BE2C (cell line): ENCODE results near the gene NGEF.

Experiments used
- DNase-seq: peaks from one replicate; pipeline ENCODE4 v3.0.0-alpha.2; 2020
- H3K27me3 ChIP-seq: fragments of 250-450 bp; sonication (Bioruptor Pico); 2 replicates; pipeline ENCODE4 v1.5.1; 2020; ENCODE audit warnings: mild to moderate bottlenecking
- H3K36me3 ChIP-seq: fragments of 250-450 bp; sonication (Bioruptor Pico); 2 replicates; pipeline ENCODE4 v1.5.1; 2020; ENCODE audit warnings: mild to moderate bottlenecking
- H3K4me1 ChIP-seq: fragments of 250-450 bp; sonication (Bioruptor Pico); 2 replicates; pipeline ENCODE4 v1.5.1; 2020
- H3K4me3 ChIP-seq: 2 replicates; pipeline ENCODE4 v1.5.1; 2011; ENCODE audit warnings: low read depth, low read length
- H3K9me3 ChIP-seq: fragments of 250-450 bp; sonication (Bioruptor Pico); 2 replicates; pipeline ENCODE4 v1.5.1; 2020
- TF ChIP-seq, protein P1 (sequence below): IDR thresholded peaks from 2 replicates; pipeline ENCODE4 v1.5.1; 2012; ENCODE audit warnings: mild to moderate bottlenecking, low read depth, low read length

The NGEF gene

DNA sequence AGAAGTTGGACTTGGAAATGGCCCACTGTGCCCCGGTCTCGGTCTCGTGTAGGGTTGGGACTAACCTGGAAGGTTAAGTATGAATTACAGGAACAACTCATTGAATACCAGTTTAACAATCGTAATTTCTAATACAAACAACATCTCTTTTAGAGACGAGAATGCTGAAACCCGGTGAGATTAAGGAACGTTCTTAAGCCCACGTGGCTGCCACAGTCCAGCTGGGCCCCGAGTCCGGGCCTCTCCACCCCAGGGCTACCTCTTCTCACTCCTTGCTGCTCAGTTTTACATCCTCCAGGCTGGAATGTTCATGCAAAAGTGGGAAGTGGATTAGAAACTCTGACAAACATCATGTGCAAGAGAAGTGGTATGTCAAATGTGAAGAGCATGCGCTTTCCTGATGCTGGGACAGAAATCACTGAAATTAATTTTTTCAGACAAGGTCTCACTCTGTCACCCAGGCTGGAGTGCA, 29.4 kb downstream of the NGEF start:
- H3K27me3 ChIP-seq = peaks cover 15% of the 10 kb centered on the region
- TF ChIP-seq, protein P1, sequence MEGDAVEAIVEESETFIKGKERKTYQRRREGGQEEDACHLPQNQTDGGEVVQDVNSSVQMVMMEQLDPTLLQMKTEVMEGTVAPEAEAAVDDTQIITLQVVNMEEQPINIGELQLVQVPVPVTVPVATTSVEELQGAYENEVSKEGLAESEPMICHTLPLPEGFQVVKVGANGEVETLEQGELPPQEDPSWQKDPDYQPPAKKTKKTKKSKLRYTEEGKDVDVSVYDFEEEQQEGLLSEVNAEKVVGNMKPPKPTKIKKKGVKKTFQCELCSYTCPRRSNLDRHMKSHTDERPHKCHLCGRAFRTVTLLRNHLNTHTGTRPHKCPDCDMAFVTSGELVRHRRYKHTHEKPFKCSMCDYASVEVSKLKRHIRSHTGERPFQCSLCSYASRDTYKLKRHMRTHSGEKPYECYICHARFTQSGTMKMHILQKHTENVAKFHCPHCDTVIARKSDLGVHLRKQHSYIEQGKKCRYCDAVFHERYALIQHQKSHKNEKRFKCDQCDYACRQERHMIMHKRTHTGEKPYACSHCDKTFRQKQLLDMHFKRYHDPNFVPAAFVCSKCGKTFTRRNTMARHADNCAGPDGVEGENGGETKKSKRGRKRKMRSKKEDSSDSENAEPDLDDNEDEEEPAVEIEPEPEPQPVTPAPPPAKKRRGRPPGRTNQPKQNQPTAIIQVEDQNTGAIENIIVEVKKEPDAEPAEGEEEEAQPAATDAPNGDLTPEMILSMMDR = no peak
- H3K4me1 ChIP-seq = no peaks in the 10 kb centered on the region

DNA sequence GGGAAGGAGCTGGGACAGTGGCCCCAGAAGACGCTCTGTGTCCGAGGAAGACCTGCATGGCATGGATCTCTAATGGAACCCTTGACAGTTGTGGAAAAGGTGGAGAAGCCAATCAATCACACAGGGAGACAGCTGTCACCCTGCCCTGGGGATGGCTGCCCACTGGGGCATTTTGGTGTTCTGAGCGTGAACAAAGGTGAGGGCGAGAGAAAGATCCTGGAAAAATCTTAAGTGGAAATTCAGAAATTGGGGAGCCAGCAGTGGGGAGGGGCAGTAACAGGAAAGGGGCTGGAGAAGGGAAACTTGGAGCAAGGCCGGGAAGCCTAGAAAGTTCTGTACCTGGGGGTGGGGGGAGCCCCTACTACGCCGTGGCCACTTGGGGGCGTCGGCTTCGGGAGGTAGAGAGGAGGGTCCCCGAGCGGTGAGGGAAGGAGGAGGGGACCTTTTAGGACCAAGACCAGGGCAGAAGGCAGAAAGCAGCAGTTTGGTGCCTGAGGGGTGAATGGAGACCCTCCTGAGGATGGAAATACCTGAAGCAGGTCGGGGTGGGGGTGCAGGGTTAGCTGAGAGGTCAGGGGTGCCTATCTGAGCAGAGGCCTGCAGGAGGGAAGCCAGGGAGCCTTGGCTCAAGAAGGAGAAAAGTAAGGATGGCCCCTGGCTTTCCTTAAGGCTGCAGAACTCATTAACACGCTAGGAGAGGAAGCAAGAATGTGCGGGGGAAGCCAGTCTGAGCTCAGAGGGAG, 30.0 kb downstream of the NGEF start:
- Histone ChIP-seq H3K4me1 (no peaks in the 10 kb centered on the region), H3K27me3 (peaks cover 15% of the 10 kb centered on the region), H3K4me3 (no peak overlapping the region), H3K9me3 (no peaks in the 10 kb centered on the region), H3K36me3 (no peaks in the 10 kb centered on the region)
- DNase-seq = no peak
- TF ChIP-seq, protein P1 = no peak

More for the DNA sequence above, 29.4 kb downstream of the NGEF start:
- Histone ChIP-seq H3K4me3 (no peak overlapping the region), H3K9me3 (no peaks in the 10 kb centered on the region), H3K36me3 (no peaks in the 10 kb centered on the region)
- DNase-seq = no peak

DNA sequence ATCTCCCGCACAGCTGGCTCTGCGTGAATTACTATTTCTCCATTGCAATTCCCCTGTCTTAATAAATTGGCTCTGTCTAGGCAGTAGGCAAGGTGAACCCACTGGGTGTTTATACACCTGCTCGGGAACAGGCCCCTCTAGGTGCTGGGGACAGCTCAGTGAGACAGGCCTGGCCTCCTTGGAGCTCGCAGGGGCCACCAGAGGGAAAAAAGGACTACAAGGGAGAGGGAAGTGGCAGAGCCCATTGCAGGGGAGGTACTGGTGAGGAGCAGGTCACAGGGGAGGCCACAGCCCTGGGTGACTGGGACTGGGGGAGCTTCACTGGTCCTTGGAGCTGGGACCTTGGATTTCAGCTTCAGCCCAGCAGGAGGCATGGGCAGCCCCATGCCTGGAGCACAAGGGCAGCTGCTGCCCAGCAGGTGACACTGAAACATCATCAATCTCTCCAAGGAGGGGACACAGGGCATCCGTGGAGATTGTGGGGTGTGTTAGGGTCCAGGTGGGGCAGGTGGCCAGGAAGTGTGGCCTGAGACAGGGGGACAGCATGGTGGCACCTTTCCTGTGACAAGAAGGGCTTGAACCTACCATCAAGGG, 31.2 kb downstream of the NGEF start:
- Histone ChIP-seq H3K4me3 (no peak overlapping the region), H3K36me3 (no peaks in the 10 kb centered on the region), H3K9me3 (no peaks in the 10 kb centered on the region), H3K27me3 (peaks cover 15% of the 10 kb centered on the region), H3K4me1 (no peaks in the 10 kb centered on the region)
- DNase-seq = no peak
- TF ChIP-seq, protein P1 = no peak

DNA sequence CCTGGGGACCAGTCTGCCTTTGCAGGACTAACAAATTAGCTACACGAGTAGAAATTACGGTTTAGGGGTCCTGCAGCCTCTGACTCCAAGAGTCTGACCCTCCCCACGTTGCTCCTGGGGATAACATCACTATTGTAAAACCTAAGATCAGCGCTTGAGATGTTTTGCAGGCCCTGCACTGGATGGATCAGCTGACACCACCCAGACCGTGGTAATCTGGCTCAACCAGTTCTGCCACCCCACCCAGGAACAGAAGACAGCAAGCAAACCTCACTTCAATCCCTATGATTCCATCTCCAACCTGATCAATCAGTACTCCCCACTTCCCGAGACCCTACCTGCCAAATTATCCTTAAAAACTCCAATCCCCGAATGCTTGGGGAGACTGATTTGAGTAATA, 31.7 kb downstream of the NGEF start:
- no peaks in the 10 kb centered on the region for H3K36me3 ChIP-seq
- H3K4me3 ChIP-seq = no peak overlapping the region
- H3K9me3 ChIP-seq = no peaks in the 10 kb centered on the region
- TF ChIP-seq, protein P1 = no peak
- no peaks in the 10 kb centered on the region for H3K4me1 ChIP-seq
- DNase-seq = no peak
- H3K27me3 ChIP-seq = peaks cover 19% of the 10 kb centered on the region

DNA sequence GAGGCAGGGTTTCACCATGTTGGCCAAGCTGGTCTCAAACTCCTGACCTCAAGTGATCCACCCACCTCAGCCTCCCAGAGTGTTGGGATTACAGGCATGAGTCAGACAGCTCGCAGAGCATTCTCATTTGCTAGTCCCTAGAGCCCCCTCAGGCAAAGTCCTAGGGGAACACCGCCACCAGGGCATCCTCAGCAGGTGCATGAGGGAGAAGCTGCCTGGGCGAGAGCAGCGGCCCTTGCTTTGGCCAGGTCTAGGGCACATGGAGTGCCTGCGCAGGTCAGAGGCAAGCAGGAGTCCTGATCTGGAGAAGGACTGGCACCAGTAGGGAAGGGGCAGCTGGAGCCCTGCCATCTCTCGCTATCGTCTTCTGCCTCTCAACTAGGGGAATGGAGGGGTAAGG, 32.4 kb downstream of the NGEF start:
- no peaks in the 10 kb centered on the region for H3K4me1 ChIP-seq
- H3K9me3 ChIP-seq = no peaks in the 10 kb centered on the region
- DNase-seq = no peak
- TF ChIP-seq, protein P1 = no peak
- peaks cover 20% of the 10 kb centered on the region for H3K27me3 ChIP-seq
- no peak overlapping the region for H3K4me3 ChIP-seq
- no peaks in the 10 kb centered on the region for H3K36me3 ChIP-seq

DNA sequence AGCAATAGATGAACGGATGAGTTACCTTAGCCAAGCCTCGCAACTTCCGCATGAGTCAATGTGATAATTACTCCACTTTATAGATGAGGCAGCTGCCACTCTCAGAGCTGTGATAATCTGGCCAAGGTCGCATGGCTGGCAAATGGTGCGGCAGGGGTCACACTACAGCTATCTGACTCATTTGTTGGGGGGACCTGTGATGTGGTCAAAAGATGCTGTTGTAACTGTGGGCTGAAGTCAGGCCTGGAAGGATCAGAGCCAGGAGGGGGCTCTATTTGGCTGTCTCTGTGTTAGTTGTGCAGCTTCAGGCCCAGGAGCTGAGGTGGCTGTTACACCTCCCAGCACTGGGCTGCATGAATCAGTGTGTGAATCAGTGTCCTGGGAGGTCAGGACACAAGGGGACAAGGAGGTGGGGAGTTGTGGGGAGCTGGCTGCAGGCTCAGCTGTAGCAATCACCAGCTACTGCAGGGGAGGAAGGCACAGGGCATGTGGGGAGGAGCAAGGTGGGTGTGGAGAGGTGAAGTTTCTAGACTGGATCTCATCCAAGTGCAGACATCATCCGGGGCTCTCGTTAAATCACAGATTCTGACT, 33.1 kb downstream of the NGEF start:
- Histone ChIP-seq H3K4me3 (no peak overlapping the region), H3K9me3 (no peaks in the 10 kb centered on the region), H3K4me1 (no peaks in the 10 kb centered on the region), H3K27me3 (peaks cover 17% of the 10 kb centered on the region), H3K36me3 (no peaks in the 10 kb centered on the region)
- no peak for DNase-seq
- TF ChIP-seq, protein P1 = no peak
